Heart left ventricle (tissue), 16 donors: ENCODE measurements around the gene CAPN12. TPM values are rescaled to one million over a fixed set of nuclear protein-coding genes. Genes with fewer than 3 reads are reported as not detected.
A peak's percentile ranks its signal among the peaks of the same experiment; 100 is the strongest.

Source experiments
- ATAC-seq, 4 donors: fragments of 200-7000 bp; cut with Tn5 transposase; one replicate each; pipeline ENCODE4 v1.9.1; 2020 to 2022; ENCODE audit warnings: moderate library complexity in 4 of 4, mild to moderate bottlenecking in 3 of 4, moderate number of reproducible peaks in 1 of 4
- DNase-seq, 5 donors: peaks; one replicate each; pipeline ENCODE4 v3.0.0-alpha.2; 2020
- H3K27ac ChIP-seq, 12 donors: fragments of 200-600 bp; sonication (generic) in 4 of 12; one replicate each; pipeline versions ENCODE4 v1.5.0 to v1.8.0; 2016 to 2022; ENCODE audit warnings: mild to moderate bottlenecking in 2 of 12
- H3K27me3 ChIP-seq, 9 donors: fragments of 200-600 bp; sonication (generic) in 2 of 9; one replicate each; pipeline versions ENCODE4 v1.5.1 to v1.8.0; 2016 to 2022; ENCODE audit warnings: mild to moderate bottlenecking in 3 of 9
- H3K36me3 ChIP-seq, 9 donors: fragments of 200-600 bp; sonication (generic) in 2 of 9; one replicate each; pipeline versions ENCODE4 v1.5.0 to v1.8.0; 2018 to 2022; ENCODE audit warnings: mild to moderate bottlenecking in 2 of 9
- H3K4me1 ChIP-seq, 12 donors: fragments of 200-600 bp; sonication (generic) in 4 of 12; one replicate each; pipeline versions ENCODE4 v1.5.0 to v1.8.0; 2016 to 2022; ENCODE audit warnings: mild to moderate bottlenecking in 3 of 12
- H3K4me3 ChIP-seq, 12 donors: fragments of 200-600 bp; sonication (generic) in 4 of 12; one replicate each; pipeline versions ENCODE4 v1.5.0 to v1.8.0; 2017 to 2022; ENCODE audit warnings: mild to moderate bottlenecking in 9 of 12, moderate library complexity in 4 of 12
- H3K9me3 ChIP-seq, 12 donors: fragments of 200-600 bp; sonication (generic) in 4 of 12; one replicate each; pipeline versions ENCODE4 v1.5.0 to v1.8.0; 2016 to 2022; ENCODE audit warnings: mild to moderate bottlenecking in 1 of 12
- CTCF ChIP-seq, 12 donors: fragments of 200-600 bp; sonication (generic) in 4 of 12; IDR thresholded peaks; one replicate each; pipeline versions ENCODE4 v1.5.0 to v1.8.0; 2018 to 2022; ENCODE audit warnings: antibody characterized with exemption in 12 of 12, mild to moderate bottlenecking in 5 of 12
- POLR2A ChIP-seq, 2 donors: fragments of 450-650 bp; IDR thresholded peaks; one replicate each; pipeline ENCODE4 v1.6.1; 2017; ENCODE audit warnings: antibody characterized with exemption in 2 of 2, mild to moderate bottlenecking in 2 of 2, moderate library complexity in 2 of 2
- WGBS, 4 donors: extraction: QIAGEN DNeasy Blood & Tissue Kit in 2 of 4; methylation state at CpG; one replicate each; pipeline versions ENCODE4 v1.1.5 to v1.1.7; 2013 to 2018; 5-methylcytosine and 5-hydroxymethylcytosine counted together
- intact Hi-C, 10 donors: fragments of 100-400 bp; cut with DNase I; formaldehyde crosslinking; loops; one replicate each; pipeline versions ENCODE4 v1.11.1 to v1.14.2; 2022
- polyA plus RNA-seq, 2 donors: library from polyadenylated mRNA; stranded (reverse); fragments of 200-250 nt; gene quantifications; one replicate each; pipeline ENCODE4 v1.2.3, GENCODE V29; 2013
- total RNA-seq, 9 donors: library from RNA; depleted of rRNA in 2 of 9; stranded (reverse); fragments of >200 nt in 2 of 9; fragmentation: NEBNext Ultra II Directional in 3 of 9; extraction: Animal tissue kit (Norgen Biotek cat#: 25700) in 3 of 9; gene quantifications; one replicate each; pipeline versions ENCODE4 v1.1.0 to v1.2.4, GENCODE V29; 2016 to 2023
- donor health status: ischemic (EF 13 %, LVEDD 7.1; RV severe dilation, severe dysfunction).
- donor health status: healthy with polysubstance abuse.
- donor health status: DM: no; HTN: yes; CAD: no.
- donor health status: DM: no; HTN: no; CAD: no.
- donor health status: ischemic (EF 25% LVEDD 6.9; RV normal size, moderate dysfunction).
- donor health status: ischemic (EF 25% LVEDD 5.7; RV mildly dilated, moderate dysfunction).
- donor health status: healthy.
- donor health status: DM: yes; HTN: yes; CAD: no.
- donor health status: ischemic (EF 35%, LVEDD 5.7; RV mildly dilated, moderate dysfunction).
- donor health status: nonischemic (EF 11% LVEDD 7.7; RV severe dilation, severe dysfunction).
- donor health status: DM: yes; HTN: yes; CAD: no.
- donor health status: PGD.
- donor health status: ischemic (EF 29% LVEDD 5.4; RV normal size, mild dysfunction).
- donor health status: nonischemic (EF 23%, LVEDD 6.1; RV moderate dilation, normal function).

The CAPN12 gene
- total and polyA plus RNA-seq, 11 donors = 0.36 to 1.8 (median 0.88) TPM

- H3K4me3 ChIP-seq = no peak overlapping the region
- no peaks in the 10 kb centered on the region for H3K27me3 ChIP-seq
- no peak for DNase-seq
- peaks cover 3 to 97% (median 92%) of the 10 kb centered on the region in 9 donors for H3K36me3 ChIP-seq
- WGBS, 4 donors = 86 to 91% (median 91%) methylated on average over 28 to 42 of the region's 42 CpGs
- no peaks in the 10 kb centered on the region for H3K9me3 ChIP-seq
- ATAC-seq = no peak
- intact Hi-C loops = loop anchor here in 3 of 10 donors (5.0 to 10.0 kb wide), 4 partner anchors 72 to 179 kb away; partner anchors contain the start of genes ACTN4 (in 1 of the 3) and ECH1 (in 1 of the 3)
- H3K27ac ChIP-seq = peak overlapping the region in 10 of 12 donors; percentile 38 to 98 (median 90)
- TF ChIP-seq POLR2A (IDR thresholded peaks at IDR 0.05) = no peak
- no peak for TF ChIP-seq CTCF (IDR thresholded peaks at IDR 0.05)
- H3K4me1 ChIP-seq = peaks cover 27 to 88% (median 66%) of the 10 kb centered on the region in 12 donors
Observed at GRCh38 chr19:38723990-38724854, 20.1 kb downstream of the CAPN12 start.

GRCh38 chr19:38723606-38723965 lies 20.7 kb downstream of the CAPN12 start:
- H3K27ac ChIP-seq = peak overlapping the region in 11 of 12 donors; percentile 73 to 98 (median 90)
- WGBS, 4 donors = 48 to 61% (median 53%) methylated on average over 9 to 11 of the region's 11 CpGs
- intact Hi-C loops = loop anchor here in 3 of 10 donors (5.0 to 10.0 kb wide), 4 partner anchors 71 to 179 kb away; partner anchors contain the start of genes ACTN4 (in 1 of the 3) and ECH1 (in 1 of the 3)

GRCh38 chr19:38722947-38723605 lies 21.2 kb downstream of the CAPN12 start:
- no peaks in the 10 kb centered on the region for H3K9me3 ChIP-seq
- H3K27ac ChIP-seq = peak overlapping the region; percentile 73 to 98 (median 89)
- H3K36me3 ChIP-seq = peaks cover 3 to 100% (median 91%) of the 10 kb centered on the region in 9 donors
- DNase-seq = no peak
- no peak for ATAC-seq
- H3K4me3 ChIP-seq = no peak overlapping the region
- intact Hi-C loops = loop anchor here in 3 of 10 donors (5.0 to 10.0 kb wide), 4 partner anchors 71 to 178 kb away; partner anchors contain the start of genes ACTN4 (in 1 of the 3) and ECH1 (in 1 of the 3)
- H3K4me1 ChIP-seq = peaks cover 29 to 89% (median 73%) of the 10 kb centered on the region in 12 donors
- TF ChIP-seq POLR2A (IDR thresholded peaks at IDR 0.05) (no peak), CTCF (IDR thresholded peaks at IDR 0.05) (no peak)
- WGBS, 4 donors = 66 to 70% (median 68%) methylated on average over 10 of the region's 10 CpGs
- no peaks in the 10 kb centered on the region for H3K27me3 ChIP-seq

More at GRCh38 chr19:38723606-38723965, 20.7 kb downstream of the CAPN12 start:
- Histone ChIP-seq H3K9me3 (no peaks in the 10 kb centered on the region), H3K4me3 (no peak overlapping the region), H3K4me1 (peaks cover 29 to 88% (median 70%) of the 10 kb centered on the region in 12 donors), H3K27me3 (no peaks in the 10 kb centered on the region), H3K36me3 (peaks cover 3 to 97% (median 87%) of the 10 kb centered on the region in 9 donors)
- DNase-seq = no peak
- TF ChIP-seq POLR2A (IDR thresholded peaks at IDR 0.05) (no peak), CTCF (IDR thresholded peaks at IDR 0.05) (no peak)
- no peak for ATAC-seq
